Neural progenitor cell (in vitro differentiated cells): ENCODE data around the gene NATD1.

Experiments
- CTCF ChIP-seq: fragments of 200-600 bp; sonication (generic); IDR thresholded peaks from 2 replicates; pipeline ENCODE4 v1.5.1; 2017; ENCODE audit warnings: antibody characterized with exemption, mild to moderate bottlenecking
- EZH2 ChIP-seq: fragments of 200-600 bp; sonication (generic); IDR thresholded peaks from 2 replicates; pipeline ENCODE4 v1.6.1; 2017; ENCODE audit warnings: antibody characterized with exemption, mild to moderate bottlenecking, moderate library complexity
- EZH2phosphoT487 ChIP-seq: fragments of 200-600 bp; sonication (generic); IDR thresholded peaks from 2 replicates; pipeline ENCODE4 v1.6.1; 2017; ENCODE audit warnings: antibody characterized with exemption

GRCh38 chr17:21252796-21253645 is at the start of gene NATD1:
- TF ChIP-seq EZH2: no peak
- no peak for TF ChIP-seq CTCF
- no peak for TF ChIP-seq EZH2phosphoT487
